GM13976 (cell line): ENCODE data around the gene CRYBA2.

Experiments used
- DNase-seq: peaks from one replicate; pipeline ENCODE4 v3.0.0; 2012; ENCODE audit warnings: low spot score
- in situ Hi-C: fragments of 300-500 bp; cut with MboI; formaldehyde crosslinking; loops from one replicate; pipeline ENCODE4 v1.12.0; 2022; ENCODE audit warnings: low sequenced_read_pairs, mixed read lengths, inconsistent platforms; ENCODE audit not compliant: unreplicated experiment
- TF ChIP-seq, protein P1 (sequence below): IDR thresholded peaks from 2 replicates; pipeline ENCODE4 v1.5.1; 2012; ENCODE audit warnings: borderline replicate concordance, mild to moderate bottlenecking; ENCODE audit not compliant: insufficient read depth; ENCODE audit errors: extremely low read depth, missing control alignments, control extremely low read depth

The CRYBA2 gene

DNA sequence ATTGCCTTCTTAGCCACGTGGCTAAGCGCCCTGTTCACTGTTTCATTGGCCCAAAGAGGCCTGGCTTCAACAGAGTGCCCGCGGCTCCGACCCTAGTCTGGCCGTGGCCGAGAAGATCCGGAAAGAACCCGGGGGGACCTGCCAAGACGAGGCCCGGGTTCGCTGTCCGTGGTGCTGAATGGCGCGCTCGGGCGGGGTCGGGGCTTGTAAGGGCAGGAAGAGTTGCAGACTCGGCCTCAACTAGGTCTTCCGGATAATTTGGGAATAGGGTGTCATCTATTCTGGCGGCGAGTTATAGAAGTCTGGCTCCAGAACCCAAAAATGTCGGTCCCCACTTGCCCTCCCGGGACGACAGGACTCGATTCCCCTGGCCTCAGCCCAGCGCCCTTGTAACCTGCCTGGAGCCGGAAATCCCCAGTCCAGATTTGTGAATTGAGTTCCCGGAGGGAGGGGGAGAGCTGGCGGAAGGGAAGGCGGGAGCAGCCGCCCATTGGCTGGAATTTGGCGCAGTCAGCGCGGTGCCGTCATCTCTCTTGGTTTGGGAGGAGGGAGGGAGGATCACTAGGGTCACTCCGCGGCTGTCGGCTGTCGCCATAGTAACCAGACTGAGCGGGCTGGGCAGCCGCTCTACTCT, 30.2 kb downstream of the CRYBA2 start:
- TF ChIP-seq, protein P1, sequence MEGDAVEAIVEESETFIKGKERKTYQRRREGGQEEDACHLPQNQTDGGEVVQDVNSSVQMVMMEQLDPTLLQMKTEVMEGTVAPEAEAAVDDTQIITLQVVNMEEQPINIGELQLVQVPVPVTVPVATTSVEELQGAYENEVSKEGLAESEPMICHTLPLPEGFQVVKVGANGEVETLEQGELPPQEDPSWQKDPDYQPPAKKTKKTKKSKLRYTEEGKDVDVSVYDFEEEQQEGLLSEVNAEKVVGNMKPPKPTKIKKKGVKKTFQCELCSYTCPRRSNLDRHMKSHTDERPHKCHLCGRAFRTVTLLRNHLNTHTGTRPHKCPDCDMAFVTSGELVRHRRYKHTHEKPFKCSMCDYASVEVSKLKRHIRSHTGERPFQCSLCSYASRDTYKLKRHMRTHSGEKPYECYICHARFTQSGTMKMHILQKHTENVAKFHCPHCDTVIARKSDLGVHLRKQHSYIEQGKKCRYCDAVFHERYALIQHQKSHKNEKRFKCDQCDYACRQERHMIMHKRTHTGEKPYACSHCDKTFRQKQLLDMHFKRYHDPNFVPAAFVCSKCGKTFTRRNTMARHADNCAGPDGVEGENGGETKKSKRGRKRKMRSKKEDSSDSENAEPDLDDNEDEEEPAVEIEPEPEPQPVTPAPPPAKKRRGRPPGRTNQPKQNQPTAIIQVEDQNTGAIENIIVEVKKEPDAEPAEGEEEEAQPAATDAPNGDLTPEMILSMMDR, result no peak
- DNase-seq, result peak; percentile 70
- in situ Hi-C loops, result no loop called here

GRCh38 chr2:218961651-218962570, 31.3 kb downstream of the CRYBA2 start:
- in situ Hi-C loops, result no loop called here
- DNase-seq, result peak; percentile 59
- TF ChIP-seq, protein P1, result no peak

DNA sequence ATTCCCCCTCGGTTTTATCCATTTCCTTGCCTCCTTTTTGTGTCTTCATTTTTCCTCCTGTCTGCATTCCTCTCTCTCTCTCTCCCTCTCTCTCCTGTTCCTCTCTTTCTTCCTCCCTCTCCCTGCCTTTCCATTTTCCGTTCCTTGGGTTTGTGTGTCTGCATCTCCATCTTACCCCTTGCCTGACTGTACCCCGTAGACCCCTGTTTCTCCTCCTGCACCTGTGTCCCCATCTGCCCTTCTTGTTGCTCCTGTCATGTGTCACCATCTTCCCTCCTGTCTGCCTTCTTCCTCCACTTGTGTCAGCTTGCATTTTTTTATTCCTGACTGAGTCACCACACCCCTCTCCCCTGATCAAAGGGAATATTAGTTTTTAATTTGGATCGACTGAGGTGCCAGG, 32.0 kb downstream of the CRYBA2 start:
- TF ChIP-seq, protein P1, result no peak

GRCh38 chr2:218960309-218961165, 32.7 kb downstream of the CRYBA2 start:
- TF ChIP-seq, protein P1, result no peak
- in situ Hi-C loops, result no loop called here
- peak; percentile 46 for DNase-seq

More for the DNA sequence above, 32.0 kb downstream of the CRYBA2 start:
- no peak for DNase-seq
- in situ Hi-C loops, result no loop called here

DNA sequence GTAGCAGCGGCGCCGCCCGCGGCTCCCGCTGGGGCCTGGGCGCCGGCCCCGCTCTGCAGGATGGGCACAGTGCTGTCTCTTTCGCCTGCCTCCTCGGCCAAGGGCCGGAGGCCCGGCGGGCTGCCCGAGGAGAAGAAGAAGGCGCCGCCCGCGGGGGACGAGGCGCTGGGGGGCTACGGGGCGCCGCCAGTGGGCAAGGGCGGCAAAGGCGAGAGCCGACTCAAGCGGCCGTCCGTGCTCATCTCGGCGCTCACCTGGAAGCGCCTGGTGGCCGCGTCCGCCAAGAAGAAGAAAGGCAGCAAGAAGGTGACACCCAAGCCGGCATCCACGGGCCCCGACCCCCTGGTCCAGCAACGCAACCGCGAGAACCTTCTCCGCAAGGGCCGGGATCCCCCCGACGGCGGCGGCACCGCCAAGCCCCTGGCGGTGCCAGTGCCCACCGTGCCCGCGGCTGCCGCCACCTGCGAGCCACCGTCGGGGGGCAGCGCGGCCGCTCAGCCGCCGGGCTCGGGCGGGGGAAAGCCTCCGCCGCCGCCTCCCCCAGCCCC, 33.4 kb downstream of the CRYBA2 start:
- TF ChIP-seq, protein P1, result no peak
- in situ Hi-C loops, result no loop called here
- DNase-seq, result no peak
